OCI-LY7 (cell line): ENCODE data around the gene DDC.

Experiments
- CTCF ChIP-seq: fragments of 200-600 bp; sonication (generic); conservative IDR thresholded peaks from 2 replicates; pipeline ENCODE4 v1.5.1; 2014; ENCODE audit warnings: mild to moderate bottlenecking, antibody characterized with exemption, low read length, moderate library complexity, mixed read lengths
- EZH2phosphoT487 ChIP-seq: fragments of 200-600 bp; sonication (generic); IDR thresholded peaks from 2 replicates; pipeline ENCODE4 v1.6.1; 2018; ENCODE audit warnings: low read depth, borderline replicate concordance, mild to moderate bottlenecking, mixed run types, antibody characterized with exemption, low read length, moderate library complexity, mixed read lengths

DNA sequence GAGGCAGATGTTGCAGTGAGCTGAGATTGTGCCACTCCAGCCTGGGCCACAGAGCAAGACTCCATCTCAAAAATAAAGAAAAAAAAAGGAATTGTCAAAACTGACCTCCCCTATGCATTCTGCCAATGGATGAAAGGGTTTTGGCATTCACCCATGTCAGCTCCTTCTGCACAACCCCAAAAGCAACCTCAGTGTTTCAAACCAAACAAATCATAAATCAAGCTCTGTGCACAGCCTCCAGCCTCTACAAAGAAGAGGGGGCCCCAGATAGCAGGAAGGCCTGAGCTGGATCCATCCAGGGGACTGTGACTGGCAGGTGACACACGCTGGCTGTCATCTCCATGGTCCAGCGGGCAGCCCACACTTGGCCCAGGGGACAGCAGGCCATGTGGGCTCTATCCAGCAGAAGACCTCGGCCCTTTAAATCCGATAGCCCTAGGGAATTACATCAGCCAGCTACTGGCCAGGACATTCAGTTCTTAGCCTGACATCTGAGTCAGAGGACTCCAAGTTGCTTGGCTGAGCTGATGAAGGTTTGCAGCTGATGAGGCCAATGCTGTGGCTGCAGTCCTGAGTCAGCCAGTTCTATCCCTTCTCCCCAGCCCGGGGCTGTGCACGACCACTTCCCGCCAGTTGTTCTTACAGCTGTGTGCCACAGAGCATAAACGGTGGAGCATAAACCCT lies 63.1 kb downstream of the DDC start:
- no peak for TF ChIP-seq EZH2phosphoT487
- no peak for TF ChIP-seq CTCF
